Spleen (tissue), 7 donors: ENCODE measurements around the gene PCDHGB5.

Experiments
- CTCF ChIP-seq, 11 experiments: fragments of 200-600 bp in 7 of 11; fragments of 450-650 bp in 4 of 11; sonication (generic) in 4 of 11; IDR thresholded peaks in 8 of 11; conservative IDR thresholded peaks in 3 of 11; 1 replicate in 7 of 11; 2 replicates in 4 of 11; pipeline versions ENCODE4 v1.4.0 to v1.8.0; 2016 to 2021; ENCODE audit warnings: antibody characterized with exemption in 11 of 11, inconsistent platforms in 4 of 11, mild to moderate bottlenecking in 1 of 11
- POLR2A ChIP-seq, 3 donors: fragments of 450-650 bp; IDR thresholded peaks; one replicate each; pipeline ENCODE4 v1.5.1; 2017; ENCODE audit warnings: antibody characterized with exemption in 3 of 3, mild to moderate bottlenecking in 1 of 3
- donor health status: DM: no; HTN: no; CAD: no; lungs with moderate emphysema.
- donor health status: DM: no; HTN: no; CAD: no.
- donor health status: DM: no; HTN: no; CAD: no.

GRCh38 chr5:141439411-141440141 is 41.8 kb downstream of the PCDHGB5 start:
- no peak for TF ChIP-seq CTCF (IDR thresholded peaks at IDR 0.05 in 8 of 11, conservative IDR thresholded peaks at IDR 0.05 in 3 of 11)
- TF ChIP-seq POLR2A (IDR thresholded peaks at IDR 0.05) = no peak
